Measurements from ENCODE around the gene VPS35.

GRCh38 chr16:46713634-46714033 is 24.7 kb upstream of the VPS35 start:
- no peak for TF ChIP-seq YY1 (IDR thresholded peaks at IDR 0.05; ENCODE audit: low read depth, low read length)
- no peak for TF ChIP-seq CTCF (IDR thresholded peaks at IDR 0.05 in 2 of 3, conservative IDR thresholded peaks at IDR 0.05 in 1 of 3; ENCODE audit: control insufficient read depth in 2 of 3, extremely low read depth in 1 of 3, insufficient read depth in 1 of 3, low read depth in 3 of 3, low read length in 3 of 3)

All from GM12878 (cell line).